ENCODE results near the gene UTS2B.

Gene UTS2B

DNA sequence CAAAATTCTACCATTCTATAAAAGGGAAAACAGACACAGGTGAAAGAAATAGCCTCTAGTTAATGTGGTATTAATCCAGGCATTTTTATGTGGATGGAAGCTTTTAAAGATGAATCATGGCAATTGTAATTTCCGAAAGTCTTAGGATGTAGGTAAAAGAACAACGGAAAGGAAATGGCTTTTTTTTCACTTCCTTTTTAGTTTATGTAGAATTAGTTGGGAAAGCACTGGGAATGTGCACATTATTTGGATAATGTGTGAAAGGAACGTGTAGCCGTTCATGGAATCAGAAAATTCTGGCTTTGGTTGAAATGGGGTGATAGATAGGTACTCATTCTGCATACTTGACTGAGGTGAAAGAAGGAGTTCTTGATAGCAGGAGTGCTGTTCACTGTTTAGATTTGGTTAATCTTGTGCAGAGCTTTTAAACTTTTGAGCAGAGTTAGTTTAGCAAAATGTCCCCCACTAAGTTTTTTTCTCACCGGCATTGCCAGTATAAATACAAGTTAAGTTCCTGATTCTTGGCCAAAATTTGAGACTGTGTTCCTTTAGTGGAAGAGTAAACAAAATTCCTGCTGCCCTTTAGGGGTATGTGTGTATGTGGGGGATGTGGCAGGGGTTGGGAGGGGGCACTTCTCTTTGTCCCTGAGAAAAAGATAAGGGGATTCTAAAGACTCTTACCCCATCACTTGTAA is 20.2 kb upstream of the UTS2B start:
- no peak for DNase-seq

DNA sequence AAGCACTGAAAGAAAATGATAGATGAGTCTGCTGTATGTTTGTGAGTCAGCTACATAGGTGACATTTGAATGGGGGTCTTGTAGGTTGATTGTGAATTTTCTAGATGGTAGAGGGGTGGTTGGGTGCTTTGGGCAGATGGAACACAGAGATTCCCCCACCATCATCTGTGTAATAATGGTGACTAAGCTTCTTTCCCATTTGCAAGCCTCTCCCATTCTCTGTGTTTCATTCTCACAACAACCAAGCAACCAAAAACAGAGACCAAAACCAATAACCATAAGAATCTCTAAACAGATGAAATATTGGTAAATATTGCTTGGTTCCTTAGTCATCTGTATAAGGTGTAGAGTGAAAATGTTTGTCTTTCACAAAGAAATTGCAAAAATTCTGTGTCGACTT is 17.8 kb upstream of the UTS2B start:
- DNase-seq: no peak

DNA sequence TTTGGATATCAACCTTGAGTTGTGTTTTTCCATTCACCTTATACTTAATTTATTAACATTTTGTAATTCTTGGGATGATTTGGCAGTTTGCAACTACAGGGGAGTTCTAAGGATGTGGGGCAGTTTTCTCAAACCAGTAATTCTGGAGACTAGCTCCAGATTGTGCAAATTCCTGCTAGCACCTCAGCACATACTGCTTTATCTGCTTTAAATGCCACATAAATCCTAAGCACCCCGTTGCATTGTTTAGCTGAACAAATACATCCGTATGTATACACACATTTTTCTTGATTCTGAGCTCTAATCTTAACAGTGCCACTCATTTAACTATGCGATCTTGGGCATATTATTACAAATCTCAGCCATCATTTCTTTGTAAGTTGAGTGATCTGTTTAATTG is 16.9 kb upstream of the UTS2B start:
- no peak for DNase-seq

DNA sequence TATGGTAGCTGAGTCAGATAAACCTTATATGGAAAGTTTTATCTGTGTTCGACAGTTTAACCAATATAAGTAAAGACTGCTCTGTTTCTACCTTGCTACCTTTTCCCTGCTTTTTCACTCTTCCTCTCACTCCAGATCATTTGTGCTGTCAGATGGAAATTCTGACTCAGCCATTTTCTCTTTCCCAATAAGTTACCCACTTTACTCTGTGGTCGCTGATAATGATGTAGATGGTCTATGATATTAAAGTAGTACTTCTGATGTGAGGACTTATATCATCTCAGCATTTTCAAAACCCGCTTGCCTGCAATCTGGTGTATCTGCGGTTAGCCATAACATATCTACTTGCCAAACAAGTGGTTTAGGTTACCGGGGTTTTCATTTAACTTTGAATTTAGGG is 15.0 kb upstream of the UTS2B start:
- DNase-seq: no peak

DNA sequence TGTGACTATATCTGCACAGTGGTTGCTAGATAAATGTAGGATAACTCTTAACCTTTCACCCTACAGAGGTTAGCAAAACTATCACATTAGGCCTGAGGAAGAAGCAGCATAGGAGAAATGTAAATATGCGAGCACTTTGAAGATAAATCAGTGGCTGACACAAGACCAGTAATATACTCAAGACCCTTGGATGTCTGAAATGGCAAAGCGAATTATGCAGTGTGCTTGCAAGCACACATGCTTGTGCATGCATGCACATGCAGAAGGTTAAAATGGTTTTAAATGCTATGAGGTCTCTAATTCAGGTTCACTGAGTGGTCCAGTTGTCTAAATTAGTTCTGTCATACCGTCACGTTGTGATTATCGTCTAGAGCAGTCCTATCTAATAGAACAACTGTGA is 13.6 kb upstream of the UTS2B start:
- no peak for DNase-seq

DNA sequence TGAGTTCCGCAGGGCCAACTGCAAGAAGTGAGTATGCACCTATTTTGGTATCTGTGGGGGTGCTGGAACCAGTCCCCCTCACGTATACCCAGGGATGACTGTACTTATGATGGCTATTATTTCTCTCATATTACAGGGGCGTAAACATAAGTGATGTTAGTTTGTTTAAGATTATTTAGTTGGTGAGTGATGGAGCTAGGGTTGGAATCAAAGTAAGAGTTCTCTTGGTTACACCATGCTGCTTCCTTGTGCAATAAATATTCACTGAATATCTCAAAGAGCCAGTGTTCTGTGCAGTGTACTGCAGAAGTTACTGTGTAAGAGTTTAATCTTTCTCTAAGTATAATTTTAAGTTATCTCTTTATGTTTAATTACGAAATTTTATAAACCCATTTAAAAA is 12.8 kb upstream of the UTS2B start:
- DNase-seq: no peak

DNA sequence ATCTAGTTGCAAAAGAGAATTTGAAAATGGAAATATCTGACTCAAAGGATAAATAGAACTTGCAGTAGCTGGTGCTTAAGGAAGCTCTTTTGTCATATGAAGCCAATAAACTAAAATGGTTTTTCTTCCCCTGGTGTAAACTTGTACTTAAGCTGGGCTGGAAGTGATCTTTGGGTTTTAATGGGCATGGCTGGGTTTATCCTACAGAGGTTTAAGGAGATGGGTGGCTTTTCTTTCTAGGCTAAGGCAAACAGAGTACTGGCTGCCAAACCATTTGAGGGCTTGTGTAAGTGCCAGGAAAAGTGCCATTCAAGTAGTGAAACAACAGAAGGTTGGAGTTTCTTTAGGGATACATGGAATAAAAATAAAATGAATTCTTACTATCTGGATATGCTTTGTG is 12.1 kb upstream of the UTS2B start:
- no peak for DNase-seq

DNA sequence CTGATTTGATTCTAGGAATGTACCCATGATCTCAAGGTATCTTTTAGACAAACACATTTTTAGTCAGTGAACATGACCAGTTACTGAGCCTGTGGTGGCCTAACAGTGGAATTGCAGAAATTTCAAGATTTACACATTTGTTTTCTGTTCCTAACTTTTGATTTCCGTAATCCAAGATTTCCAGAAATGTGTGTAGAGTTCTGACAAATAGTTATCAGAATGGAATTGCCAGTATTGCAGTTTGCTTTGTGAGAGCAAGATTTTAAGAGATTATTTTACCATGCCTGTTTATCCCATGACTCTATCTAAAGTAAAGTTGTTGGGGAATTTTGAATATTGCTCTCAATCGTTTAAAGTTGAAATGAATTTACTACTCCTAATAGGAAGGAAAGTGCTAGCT is 11.7 kb upstream of the UTS2B start:
- DNase-seq: no peak

DNA sequence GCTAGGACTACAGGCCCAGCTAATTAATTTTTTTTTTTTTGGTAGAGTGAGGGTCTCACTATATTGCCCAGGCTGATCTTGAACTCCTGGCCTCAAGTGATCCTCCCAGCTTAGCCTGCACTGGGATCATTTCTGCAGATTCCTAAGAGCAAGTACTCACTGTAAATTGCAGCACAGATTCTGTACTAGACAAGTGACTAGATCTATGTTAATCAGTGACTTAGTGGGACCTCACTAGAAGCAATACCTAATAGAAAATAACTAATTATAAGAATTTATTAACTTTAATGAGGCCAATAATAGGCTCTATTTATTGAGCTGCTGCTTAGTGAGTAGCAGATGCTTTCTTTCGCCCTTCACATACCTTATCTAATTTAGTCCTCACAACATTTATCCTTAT is 10.6 kb upstream of the UTS2B start:
- no peak for DNase-seq

DNA sequence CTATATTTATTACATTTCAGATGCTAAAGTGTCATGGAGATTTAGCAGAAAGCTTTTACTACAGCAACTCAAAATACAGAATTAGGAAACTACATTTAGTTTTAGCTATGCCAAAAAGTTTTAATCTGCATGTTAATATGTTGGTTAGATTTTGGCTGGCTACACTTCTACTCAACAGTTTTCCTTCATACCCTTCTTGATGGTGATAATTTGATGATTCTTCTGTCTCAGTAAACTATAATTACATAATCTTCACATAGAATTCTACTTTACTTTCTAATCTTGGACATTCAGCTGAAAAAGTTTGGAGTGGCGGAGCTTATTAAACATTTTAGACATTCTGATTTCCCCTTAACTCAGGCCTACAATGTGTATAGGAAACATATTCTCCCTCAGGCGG is 10.0 kb upstream of the UTS2B start:
- no peak for DNase-seq

DNA sequence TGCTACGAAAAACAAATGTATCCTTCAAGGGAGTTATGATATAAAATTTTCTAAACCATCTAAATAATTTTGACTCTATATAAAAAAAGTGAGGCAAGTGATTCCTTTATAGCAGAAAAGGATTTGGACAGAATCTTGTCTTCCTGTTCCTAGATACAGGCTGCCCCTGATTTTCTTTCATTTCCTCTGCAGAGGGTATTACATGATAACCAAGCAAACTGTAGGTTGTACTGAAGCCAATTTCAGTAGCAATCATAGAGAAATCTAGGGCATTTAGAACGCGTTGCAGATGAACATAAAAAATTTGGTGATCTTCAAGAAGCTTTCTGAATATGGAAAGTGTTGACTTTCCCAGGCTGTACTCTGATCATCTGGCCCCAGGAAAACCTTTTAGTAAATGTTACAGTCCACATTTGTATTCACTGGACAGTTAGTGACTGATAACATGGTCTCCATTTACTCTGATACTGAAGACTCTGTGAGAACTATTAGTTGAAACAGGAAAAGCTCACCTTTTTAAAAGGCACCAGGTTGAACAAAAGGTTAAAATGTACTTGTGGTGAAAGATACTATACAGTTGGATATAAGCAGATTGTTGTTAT is 9.1 kb upstream of the UTS2B start:
- DNase-seq: no peak

DNA sequence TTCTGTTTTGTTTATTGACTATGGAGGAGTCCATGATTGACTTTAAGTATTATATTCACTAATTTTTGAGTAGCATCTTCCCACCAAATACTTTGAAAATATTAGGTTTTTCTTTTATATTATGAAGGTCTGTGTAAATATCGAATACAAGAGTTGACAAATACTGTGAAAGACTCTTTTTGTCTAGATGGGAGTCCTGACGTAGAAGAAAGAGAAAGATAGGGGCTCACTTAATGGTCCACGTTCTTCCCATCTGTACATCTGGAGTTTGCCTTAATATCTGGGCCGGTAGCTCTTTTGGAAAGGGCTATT is 7.8 kb upstream of the UTS2B start:
- no peak for DNase-seq

DNA sequence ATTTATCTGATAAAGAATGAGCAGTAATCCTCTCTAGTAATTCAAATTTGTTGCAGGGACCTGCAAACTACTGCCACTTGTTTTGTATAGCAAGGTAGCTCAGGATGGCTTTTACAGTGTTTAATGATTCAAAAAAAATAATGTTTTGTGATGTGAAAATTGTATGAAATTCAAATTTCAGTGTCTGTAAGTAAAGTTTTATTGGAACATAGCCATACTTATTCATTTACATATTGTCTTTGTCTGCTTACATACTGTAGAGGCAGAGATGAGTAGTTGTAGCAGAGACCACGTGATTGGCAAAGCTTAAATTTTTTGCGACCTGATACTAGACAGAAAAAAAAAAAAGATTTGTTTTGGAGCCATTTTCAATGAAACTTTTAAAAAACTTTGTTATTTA is 6.5 kb upstream of the UTS2B start:
- DNase-seq: no peak

DNA sequence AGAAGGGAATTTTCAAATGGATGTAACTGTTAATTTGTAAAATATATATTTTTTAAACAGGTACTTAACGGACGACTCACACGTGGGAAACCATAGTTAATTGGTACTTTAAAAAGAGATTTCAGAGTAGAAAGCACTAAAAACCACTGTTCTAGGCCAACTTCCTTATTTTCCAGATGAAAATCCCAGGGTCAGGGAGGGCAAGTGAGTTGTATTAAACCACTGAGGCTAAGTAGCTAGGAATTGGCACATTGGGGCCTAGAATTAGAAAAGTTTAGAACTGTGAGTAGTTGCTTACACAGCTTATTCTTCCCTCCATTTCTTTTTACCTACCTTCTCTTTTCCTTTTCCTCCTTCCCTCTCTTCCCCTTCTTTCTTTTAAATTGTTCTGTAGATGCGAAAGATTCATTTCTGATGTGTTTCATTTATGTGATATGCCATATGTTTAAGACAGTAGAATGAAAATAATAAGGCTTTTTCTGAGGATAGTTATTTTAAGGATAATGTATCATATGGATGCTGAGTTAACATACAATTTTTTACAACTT is 4.1 kb upstream of the UTS2B start:
- no peak for DNase-seq

DNA sequence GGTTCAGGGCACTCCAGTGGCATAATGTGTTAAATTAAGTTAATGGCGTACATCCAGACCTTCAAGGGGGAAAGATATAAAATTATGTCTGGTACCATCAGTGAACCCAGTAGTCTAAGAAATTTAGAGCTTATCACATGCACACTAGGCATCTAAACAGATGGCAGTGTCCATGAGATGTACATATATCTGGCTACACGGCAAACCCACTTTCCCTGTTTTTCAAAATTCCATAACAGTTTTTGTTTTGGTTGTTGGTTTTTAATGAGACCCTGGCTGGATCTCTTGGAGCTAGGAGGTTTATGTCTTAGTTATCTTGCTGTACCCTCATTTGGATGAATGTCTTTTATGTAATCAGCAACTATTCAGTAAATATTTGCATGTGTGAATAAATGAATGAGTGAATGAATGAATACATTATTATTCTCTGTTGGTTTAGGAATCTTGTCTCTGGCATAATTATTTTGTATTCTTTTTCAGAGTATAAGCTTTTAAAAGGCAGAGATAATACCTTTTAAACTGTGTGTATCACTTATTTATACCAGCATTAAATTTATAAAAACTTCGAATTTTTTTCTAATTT is 3.1 kb upstream of the UTS2B start:
- no peak for DNase-seq

DNA sequence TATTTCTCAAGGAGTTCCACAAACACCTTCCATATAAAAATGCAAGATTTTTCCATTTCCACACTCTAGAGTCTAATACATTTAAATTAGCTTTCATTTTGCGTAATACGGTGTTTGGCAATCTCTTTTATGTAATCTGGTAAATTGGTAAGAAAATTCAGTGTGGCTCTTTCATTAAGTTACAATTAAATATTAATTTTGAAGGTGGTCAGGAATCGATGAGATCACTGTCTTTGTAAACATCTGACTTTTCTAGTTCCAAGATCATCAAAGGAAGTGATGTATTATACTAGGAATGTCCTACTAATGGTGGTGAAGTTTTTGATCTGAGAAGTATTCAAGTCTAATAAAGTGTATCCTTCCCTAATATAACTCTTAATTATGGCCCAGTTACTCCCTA is 1.1 kb upstream of the UTS2B start:
- DNase-seq: no peak

DNA sequence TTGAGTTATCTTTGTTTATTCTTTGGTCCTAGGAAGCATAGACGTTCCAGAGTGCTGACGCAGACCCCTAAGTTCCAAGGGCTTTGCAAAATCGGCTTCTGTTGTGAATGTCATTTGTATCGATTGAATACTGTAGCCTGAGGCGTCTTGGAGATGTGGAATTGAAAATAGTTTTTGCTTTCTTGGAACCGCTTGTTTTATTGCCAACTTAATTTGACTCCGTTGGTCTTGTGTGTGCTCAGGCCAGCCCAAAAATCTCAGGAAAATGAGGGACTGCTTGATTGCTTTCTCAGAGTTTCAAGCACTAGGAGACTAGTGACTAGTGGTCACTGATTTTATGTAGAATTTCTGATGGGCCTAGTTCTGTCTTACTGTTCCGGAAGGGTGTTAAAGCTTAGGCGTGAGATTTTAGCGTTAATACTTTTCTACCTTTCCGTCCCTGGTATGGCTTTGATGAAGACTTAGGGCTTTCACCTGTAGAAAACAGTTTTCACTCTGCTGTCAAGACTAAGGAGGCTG is 263 bp upstream of the UTS2B start:
- no peak for DNase-seq

DNA sequence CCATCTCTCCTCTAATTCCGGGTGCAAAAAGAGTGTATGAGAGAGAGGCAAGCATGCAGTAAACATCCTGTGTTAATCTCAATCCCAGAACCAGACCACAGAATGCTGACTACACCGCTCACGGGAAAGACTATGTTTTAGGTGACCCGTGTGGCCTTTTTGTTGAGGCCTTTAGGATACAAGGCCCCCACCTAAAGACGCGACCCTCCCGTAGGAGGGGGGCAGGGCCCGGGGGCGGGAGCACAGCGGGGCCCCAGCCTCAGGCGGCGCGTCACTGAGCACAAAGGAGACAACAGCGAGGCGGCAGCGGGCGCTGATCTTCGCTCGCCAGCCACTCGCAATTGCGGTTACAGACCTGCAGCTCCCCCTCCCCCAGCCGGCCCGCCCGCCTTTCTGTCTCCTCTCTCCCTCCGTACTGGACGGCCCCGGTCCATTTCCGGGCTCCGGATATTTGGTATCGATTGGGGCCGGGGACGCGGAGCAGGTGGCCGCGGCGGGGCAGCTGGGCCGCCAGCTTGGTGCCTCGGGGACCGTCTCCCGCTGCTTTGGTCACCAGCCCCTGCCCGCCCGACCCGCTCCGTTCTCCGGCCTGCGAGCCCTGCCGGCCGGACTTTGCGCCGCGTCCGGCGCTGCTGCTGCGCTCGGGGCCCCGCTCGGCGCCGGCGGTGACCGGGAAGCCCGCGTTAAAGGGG is 1.2 kb downstream of the UTS2B start, which contains the start of gene CCDC50:
CCDC50 (plus strand) TSS at position 433 of the 692 bp plus-strand sequence. CDS start 281 bp downstream, outside the sequence.
- peak; percentile 78 for DNase-seq

DNA sequence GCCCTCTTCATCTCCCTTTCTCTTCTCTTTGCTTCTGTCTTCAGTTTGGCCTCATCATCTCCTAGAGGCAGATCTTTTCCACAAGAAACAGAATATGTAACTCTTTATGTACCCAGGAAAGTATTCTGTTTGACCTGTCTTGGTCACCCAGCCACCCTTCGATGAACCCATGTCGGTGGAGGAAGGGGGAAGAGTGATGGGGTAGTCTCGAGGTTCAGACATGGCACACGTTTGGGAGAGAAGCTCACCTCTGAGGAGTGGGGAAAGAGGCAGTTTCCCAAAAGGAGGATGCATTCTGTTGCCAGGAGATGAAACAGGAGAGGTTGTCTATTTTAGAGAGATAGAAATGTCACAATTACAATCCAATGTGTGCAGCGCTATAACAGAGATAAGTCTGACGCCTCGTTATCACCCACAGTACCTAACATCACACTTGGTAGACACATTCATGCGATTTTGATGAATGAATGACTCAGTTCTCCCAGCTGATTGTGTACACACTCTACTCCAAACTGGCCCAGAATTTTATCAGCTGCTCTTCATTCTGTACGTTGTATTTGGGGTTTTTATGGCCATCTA is 1.9 kb downstream of the UTS2B start:
- no peak for DNase-seq

DNA sequence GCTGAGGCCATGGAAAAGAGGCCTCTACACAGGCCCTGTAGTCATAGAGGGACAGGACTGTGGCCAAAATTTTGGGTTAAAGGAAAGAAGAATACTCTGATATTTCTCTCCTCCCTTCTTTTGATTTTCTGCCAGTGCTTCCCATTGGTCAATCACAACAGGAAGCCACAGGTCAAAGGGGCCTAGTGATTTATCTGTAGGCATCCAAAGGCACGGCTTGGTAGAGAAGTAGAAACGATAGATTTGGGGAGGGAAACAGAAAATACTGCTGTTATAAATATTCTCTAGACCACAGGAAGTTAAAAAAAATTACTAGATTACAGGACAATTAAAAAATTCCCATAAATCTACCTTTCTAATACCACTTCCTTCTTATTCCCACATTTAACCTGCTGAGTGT is 2.8 kb downstream of the UTS2B start:
- DNase-seq: no peak

DNA sequence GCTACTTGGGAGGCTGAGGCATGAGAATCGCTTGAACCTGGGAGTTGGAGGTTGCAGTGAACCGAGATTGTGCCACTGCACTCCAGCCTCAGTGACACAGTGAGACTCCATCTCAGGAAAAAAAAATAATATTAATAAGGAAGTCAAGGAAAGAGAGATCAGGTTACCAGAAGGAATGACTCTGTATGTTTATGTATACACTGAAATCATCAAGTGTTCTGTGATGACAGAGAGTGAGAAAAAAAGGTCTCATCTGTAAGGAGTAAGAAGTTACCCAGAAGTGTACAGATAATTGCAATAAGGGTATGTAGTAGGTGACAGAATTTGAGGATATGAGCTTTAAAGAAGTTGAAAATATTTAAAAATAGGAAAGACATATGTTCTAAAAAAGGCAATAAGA is 5.4 kb downstream of the UTS2B start:
- DNase-seq: no peak

DNA sequence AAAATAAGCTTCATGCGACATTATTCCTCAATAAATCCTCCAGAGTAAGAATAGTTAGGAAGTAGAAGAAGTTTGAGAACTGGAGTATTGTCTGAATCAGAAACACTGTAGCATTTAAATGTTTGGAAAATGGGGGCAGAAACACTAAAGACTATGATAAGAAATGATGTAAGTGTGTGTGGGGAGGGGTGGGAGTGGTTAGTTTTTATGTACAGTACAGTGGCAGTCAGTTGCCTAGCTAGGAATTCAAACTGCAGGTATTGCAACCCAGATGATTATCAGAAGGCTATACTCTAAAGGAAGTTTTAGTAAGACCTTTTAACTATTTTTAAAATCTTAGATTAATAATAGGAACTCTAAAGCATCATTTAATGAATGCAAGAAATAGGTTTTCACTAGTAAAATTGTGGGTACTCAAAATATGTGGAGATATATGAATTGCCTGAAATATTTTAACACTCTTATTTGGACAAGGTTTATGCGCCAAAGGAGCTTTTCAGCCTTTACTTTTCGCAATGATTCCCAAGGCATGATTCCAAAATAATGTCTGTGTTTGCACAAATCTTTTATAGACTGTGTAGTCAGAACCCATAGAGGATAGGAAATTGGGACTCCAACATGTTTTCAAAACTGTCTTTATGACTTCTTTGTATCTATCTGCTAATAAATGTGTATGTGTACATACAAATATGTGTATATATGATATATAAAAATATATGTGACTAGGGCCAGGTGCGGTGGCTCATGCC is 9.1 kb downstream of the UTS2B start:
- DNase-seq: no peak

DNA sequence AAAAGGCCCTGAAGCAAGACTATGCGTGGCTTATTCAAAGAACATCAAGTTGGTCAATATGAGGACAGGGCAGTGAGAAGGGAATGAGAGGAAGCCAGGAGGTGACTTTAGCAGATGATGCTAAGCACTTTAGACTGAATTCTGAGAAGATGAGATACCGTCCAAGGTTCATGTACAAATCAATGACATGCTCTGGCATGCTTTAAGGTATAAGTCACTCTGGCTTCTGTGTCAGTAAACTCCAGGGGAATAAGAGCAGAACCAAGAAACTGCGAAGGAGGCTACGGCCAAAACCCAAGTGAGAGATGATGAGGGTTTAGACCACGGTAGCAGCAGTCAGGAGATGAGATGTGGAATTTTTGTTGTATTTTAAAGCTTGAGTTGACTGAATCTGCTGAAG is 10.0 kb downstream of the UTS2B start:
- DNase-seq: no peak

Measured in activated effector memory CD4-positive, alpha-beta T cell treated with anti-CD3 and anti-CD28 coated beads, Interleukin-2, amount 50 U/mL, for 16 hours (primary cell).